Measurements from ENCODE around the gene VPS51. TPM values are rescaled to one million over a fixed set of nuclear protein-coding genes. Genes with fewer than 3 reads are reported as not detected.

The VPS51 gene
- total and polyA plus RNA-seq, 9 of the 15 experiments (the other 6 are each of a cell fraction or from before 2014, with no cell fraction given) = 1.8 to 143 (median 46.8) TPM

DNA sequence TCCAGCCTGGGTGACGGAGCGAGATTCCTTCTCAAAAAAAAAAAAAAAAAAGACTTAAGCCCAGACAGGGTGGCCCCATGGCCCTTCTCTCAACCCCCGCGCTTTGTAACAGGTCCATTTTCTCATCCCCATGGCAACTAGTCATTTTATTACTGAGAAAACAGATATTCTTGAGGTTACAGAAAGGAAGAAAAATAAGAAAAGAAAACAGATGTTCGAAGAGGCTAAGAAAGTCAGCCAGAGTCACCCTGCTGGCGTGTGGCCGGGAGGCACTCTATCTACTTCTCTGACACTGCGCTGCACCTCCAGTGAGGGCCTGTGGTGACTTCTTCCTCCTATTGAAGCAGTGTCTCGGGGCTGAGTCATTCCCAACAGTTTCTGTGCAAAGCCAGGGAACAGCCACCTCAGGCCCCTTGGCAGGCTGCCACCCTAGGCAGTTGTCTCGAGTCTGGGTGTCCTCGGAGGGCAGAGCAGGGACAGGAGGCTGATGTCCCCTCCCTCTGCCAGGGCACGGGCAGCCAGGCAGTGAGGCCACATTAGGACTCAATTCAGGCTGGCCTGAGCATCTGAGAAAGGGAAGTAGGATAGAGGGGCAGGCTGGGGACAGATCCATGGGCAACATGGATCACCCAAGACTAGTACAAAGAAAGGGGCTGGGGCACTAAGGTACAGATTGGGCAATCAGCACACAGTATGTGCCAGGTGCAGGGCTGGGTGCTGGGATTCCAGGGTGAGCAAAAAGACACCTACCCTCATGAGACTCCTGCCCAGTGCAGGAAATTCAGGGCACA lies 54.7 kb downstream of the VPS51 start (continued):
- TF ChIP-seq RHOXF2B (CRISPR knock-in tag; conservative IDR thresholded peaks at IDR 0.05) (no peak), ZNF707 (CRISPR knock-in tag; conservative IDR thresholded peaks at IDR 0.05) (no peak), PTRF (tag; IDR thresholded peaks at IDR 0.05) (no peak), HNRNPUL1 (IDR thresholded peaks at IDR 0.05; ENCODE audit: low read length) (no peak), RFX1 (IDR thresholded peaks at IDR 0.05) (peak; percentile 77), THAP12 (CRISPR knock-in tag; IDR thresholded peaks at IDR 0.05) (0 out of 2 replicates have a peak, but pooled peaks have one; percentile 7), NFE2L1 (tag; IDR thresholded peaks at IDR 0.05; ENCODE audit: borderline replicate concordance, low read depth) (no peak), HMG20A (CRISPR knock-in tag; conservative IDR thresholded peaks at IDR 0.05) (no peak), BACH1 (tag; IDR thresholded peaks at IDR 0.05) (no peak; the same call in 1 of the 2 replicates), TRIM25 (IDR thresholded peaks at IDR 0.05; ENCODE audit: borderline replicate concordance) (no peak), ETV6 (IDR thresholded peaks at IDR 0.05; ENCODE audit: borderline replicate concordance in 1 of 2, low read depth in 2 of 2, low read length in 1 of 2) (no peak), ETV6 (CRISPR knock-in tag; IDR thresholded peaks at IDR 0.05; ENCODE audit: borderline replicate concordance) (no peak), NR2F6 (CRISPR knock-in tag; IDR thresholded peaks at IDR 0.05) (no peak), CREBBP (IDR thresholded peaks at IDR 0.05; ENCODE audit: low read depth, low read length) (no peak), ETV1 (tag; conservative IDR thresholded peaks at IDR 0.05; ENCODE audit: low read depth) (no peak; the same call in 1 of the 2 replicates), NFE2 (IDR thresholded peaks at IDR 0.05; ENCODE audit: low read depth) (peak; percentile 94)
- TF ChIP-seq, protein P1, sequence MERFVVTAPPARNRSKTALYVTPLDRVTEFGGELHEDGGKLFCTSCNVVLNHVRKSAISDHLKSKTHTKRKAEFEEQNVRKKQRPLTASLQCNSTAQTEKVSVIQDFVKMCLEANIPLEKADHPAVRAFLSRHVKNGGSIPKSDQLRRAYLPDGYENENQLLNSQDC (CRISPR knock-in tag; IDR thresholded peaks at IDR 0.05) = no peak

Measured in K562 (cell line).